GM19395 (cell line): ENCODE results near the gene LRRC37B.
"Not testable (repeated sequence)": the region's sequence is repeated elsewhere in the genome, so short reads cannot be mapped to it uniquely, and the experiment has no call there.

Experiments used
- ATAC-seq: cut with Tn5 transposase; IDR thresholded peaks from one replicate; pipeline ENCODE4 v1.9.1; 2021; ENCODE audit warnings: mild to moderate bottlenecking, moderate library complexity; ENCODE audit not compliant: unreplicated experiment

Gene LRRC37B

GRCh38 chr17:32041306-32041875 lies 34.2 kb downstream of the LRRC37B start:
- ATAC-seq = not testable (repeated sequence)

- not testable (repeated sequence) for ATAC-seq
Measured at GRCh38 chr17:32042266-32042665, 35.1 kb downstream of the LRRC37B start.

- not testable (repeated sequence) for ATAC-seq
Measured at GRCh38 chr17:32045611-32046010, 38.4 kb downstream of the LRRC37B start.

- ATAC-seq = not testable (repeated sequence)
Measured at GRCh38 chr17:32047663-32048062, 40.5 kb downstream of the LRRC37B start.

GRCh38 chr17:32054985-32055384 lies 47.8 kb downstream of the LRRC37B start:
- not testable (repeated sequence) for ATAC-seq

GRCh38 chr17:32055425-32055824 lies 48.2 kb downstream of the LRRC37B start:
- not testable (repeated sequence) for ATAC-seq

GRCh38 chr17:32056500-32056899 lies 49.3 kb downstream of the LRRC37B start:
- ATAC-seq = not testable (repeated sequence)

GRCh38 chr17:32057460-32058105 lies 50.4 kb downstream of the LRRC37B start:
- not testable (repeated sequence) for ATAC-seq

- ATAC-seq = not testable (repeated sequence)
Measured at GRCh38 chr17:32060695-32061094, 53.5 kb downstream of the LRRC37B start.

GRCh38 chr17:32061840-32062239 lies 54.7 kb downstream of the LRRC37B start:
- not testable (repeated sequence) for ATAC-seq

- not testable (repeated sequence) for ATAC-seq
Measured at GRCh38 chr17:32064091-32064490, 56.9 kb downstream of the LRRC37B start.

GRCh38 chr17:32066123-32066680 lies 59.0 kb downstream of the LRRC37B start:
- not testable (repeated sequence) for ATAC-seq

GRCh38 chr17:32066863-32067642 lies 59.9 kb downstream of the LRRC37B start:
- peak; percentile 56 for ATAC-seq

- ATAC-seq = not testable (repeated sequence)
Measured at GRCh38 chr17:32069067-32069466, 61.9 kb downstream of the LRRC37B start.

- peak; percentile 86 for ATAC-seq
Measured at GRCh38 chr17:32071961-32072360, 64.8 kb downstream of the LRRC37B start.

- not testable (repeated sequence) for ATAC-seq
Measured at GRCh38 chr17:32073131-32073530, 65.9 kb downstream of the LRRC37B start.

GRCh38 chr17:32079753-32080152 lies 72.6 kb downstream of the LRRC37B start:
- peak; percentile 93 for ATAC-seq

GRCh38 chr17:32083550-32083979 lies 76.4 kb downstream of the LRRC37B start:
- not testable (repeated sequence) for ATAC-seq

GRCh38 chr17:32084003-32084941 lies 77.1 kb downstream of the LRRC37B start:
- ATAC-seq = not testable (repeated sequence)
